Lung microvascular endothelial cell (primary cell): ENCODE data around the gene AMFR. TPM values are rescaled to one million over a fixed set of nuclear protein-coding genes. Genes with fewer than 3 reads are reported as not detected.

Source experiments
- DNase-seq, 2 donors: peaks; one replicate each; pipeline versions ENCODE4 v3.0.0 to v3.0.0-alpha.2; 2010; ENCODE audit warnings: low read depth in 2 of 2
- total RNA-seq: library from RNA; depleted of rRNA; stranded (reverse); fragments of >200 nt; gene quantifications from 2 replicates; pipeline ENCODE4 v1.2.1, GENCODE V29; 2014

AMFR gene
- 219 and 401 TPM in 2 replicates for total RNA-seq

- DNase-seq = peak; percentile 86 to 88
Observed at GRCh38 chr16:56425439-56425832, at the start of gene AMFR. Gene AMFR (minus strand): TSS chr16:56425545. CDS start chr16:56425327, 218 bp downstream.

- no peak for DNase-seq
Observed at GRCh38 chr16:56470666-56471065, 45.3 kb upstream of the AMFR start.

- no peak for DNase-seq
Observed at GRCh38 chr16:56470232-56470631, 44.9 kb upstream of the AMFR start.

GRCh38 chr16:56469748-56470147, 44.4 kb upstream of the AMFR start:
- DNase-seq = no peak

GRCh38 chr16:56468800-56469199, 43.5 kb upstream of the AMFR start:
- DNase-seq = no peak

GRCh38 chr16:56466344-56466743, 41.0 kb upstream of the AMFR start:
- no peak for DNase-seq

- no peak for DNase-seq
Observed at GRCh38 chr16:56463153-56463552, 37.8 kb upstream of the AMFR start.

GRCh38 chr16:56462064-56462796, 36.9 kb upstream of the AMFR start:
- no peak for DNase-seq

GRCh38 chr16:56460101-56460500, 34.8 kb upstream of the AMFR start:
- DNase-seq = no peak

- no peak for DNase-seq
Observed at GRCh38 chr16:56457927-56458470, 32.7 kb upstream of the AMFR start.

- DNase-seq = peak; percentile 63
Observed at GRCh38 chr16:56451753-56452689, 26.7 kb upstream of the AMFR start.

- DNase-seq = peak; percentile 98 to 99
Observed at GRCh38 chr16:56450986-56451752, 25.8 kb upstream of the AMFR start, which contains the start of the genes NUDT21 and OGFOD1. Gene NUDT21 (minus strand): TSS chr16:56451332. CDS start chr16:56451202, 130 bp downstream. Gene OGFOD1 (plus strand): TSS chr16:56451554. CDS start chr16:56451613, 59 bp downstream.

GRCh38 chr16:56450275-56450985, 25.1 kb upstream of the AMFR start:
- DNase-seq = peak in 1 of 2 donors; percentile 10

- DNase-seq = no peak
Observed at GRCh38 chr16:56448005-56448404, 22.7 kb upstream of the AMFR start.

GRCh38 chr16:56447286-56447685, 21.9 kb upstream of the AMFR start:
- peak in 1 of 2 donors; percentile 10 for DNase-seq

- DNase-seq = no peak
Observed at GRCh38 chr16:56438038-56438437, 12.7 kb upstream of the AMFR start.

GRCh38 chr16:56436258-56436657, 10.9 kb upstream of the AMFR start:
- DNase-seq = no peak

- DNase-seq = no peak
Observed at GRCh38 chr16:56428091-56428490, 2.7 kb upstream of the AMFR start.

- DNase-seq = no peak
Observed at GRCh38 chr16:56426585-56426984, 1.2 kb upstream of the AMFR start.

GRCh38 chr16:56424791-56425438, 430 bp downstream of the AMFR start:
- peak in 1 of 2 donors; percentile 25 for DNase-seq
